GM15510 (cell line): ENCODE data around the gene GABRB3.

Experiments used
- POLR2A ChIP-seq: IDR thresholded peaks from 3 replicates; pipeline ENCODE4 v1.6.1; 2011; ENCODE audit warnings: borderline replicate concordance; ENCODE audit not compliant: insufficient read length; ENCODE audit errors: extremely low read depth

GABRB3 gene

DNA sequence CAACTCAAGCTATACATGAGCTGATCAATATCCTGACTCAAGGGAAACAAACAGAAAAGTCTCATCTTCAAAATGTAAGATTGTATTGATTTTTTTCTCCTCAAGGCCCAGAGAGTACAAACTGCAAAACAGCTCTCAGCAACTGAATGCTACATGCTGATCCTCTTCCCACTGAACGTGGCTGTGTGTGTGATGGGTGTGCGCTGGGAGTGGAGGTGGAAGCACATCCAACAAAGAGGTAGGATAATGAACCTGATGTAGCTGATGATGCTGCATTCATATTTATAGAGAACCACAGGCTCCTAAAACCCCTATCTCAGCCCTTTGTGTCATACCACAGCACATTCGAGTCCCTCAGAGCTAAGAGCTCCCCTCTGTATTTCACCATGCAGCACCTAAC lies 56.8 kb downstream of the GABRB3 start:
- TF ChIP-seq POLR2A = no peak

DNA sequence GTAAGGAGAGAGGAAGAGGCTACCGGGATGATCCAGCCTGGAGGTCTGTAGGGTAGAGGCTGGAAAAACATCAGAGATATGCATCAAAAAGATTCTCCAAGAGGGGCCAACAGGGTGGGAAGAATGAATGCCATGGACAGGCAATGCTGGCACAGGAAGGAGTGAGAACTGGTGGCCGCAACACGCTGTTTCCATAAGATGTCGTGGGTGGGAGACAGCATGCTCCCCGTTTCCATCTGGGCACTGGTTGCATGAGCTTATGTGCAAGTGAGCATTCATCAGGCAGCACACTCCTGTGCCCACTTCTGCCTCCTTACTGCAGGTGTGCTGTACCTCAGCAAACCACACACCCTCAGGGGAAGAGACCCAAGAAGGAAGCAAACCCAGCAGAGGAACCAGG lies 59.4 kb downstream of the GABRB3 start:
- no peak for TF ChIP-seq POLR2A

DNA sequence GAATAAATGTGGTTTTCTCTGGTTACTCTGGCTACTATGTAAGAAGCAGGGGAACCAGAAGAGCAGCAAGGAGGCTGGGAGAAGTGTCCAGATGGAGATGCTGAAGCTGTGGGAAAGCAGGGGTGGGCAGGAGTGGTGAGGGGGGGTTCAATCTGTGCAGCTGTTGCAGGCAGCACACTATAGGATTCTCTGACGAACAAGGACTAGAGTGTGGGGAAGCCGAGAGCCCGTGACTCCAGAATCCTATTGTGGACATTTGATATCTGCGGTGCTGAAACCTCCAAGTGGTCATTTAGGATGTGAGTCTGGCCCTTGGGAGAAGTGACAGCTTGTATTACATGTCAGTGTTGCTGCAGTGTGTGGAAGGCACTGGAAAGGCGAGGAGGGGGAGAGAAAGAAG lies 60.5 kb downstream of the GABRB3 start:
- TF ChIP-seq POLR2A = no peak

DNA sequence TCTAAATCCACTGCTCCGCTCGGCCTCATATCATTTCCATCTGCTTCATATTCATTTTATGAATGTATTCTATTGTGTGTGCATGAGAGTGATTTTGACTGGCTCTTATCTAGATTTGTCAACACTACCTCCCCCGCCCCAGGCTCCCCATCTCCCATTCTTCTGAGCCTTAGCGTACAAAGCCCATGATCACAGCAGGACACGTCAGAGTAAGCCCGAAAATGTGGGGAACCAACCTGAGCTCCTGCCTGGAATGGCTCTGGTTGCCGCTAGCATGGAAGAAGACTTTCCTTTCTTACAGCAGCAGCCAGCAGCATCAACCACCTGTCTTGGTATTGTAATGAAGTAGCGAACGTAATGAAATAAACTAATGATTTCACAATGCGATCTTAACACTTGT lies 61.4 kb downstream of the GABRB3 start:
- no peak for TF ChIP-seq POLR2A

DNA sequence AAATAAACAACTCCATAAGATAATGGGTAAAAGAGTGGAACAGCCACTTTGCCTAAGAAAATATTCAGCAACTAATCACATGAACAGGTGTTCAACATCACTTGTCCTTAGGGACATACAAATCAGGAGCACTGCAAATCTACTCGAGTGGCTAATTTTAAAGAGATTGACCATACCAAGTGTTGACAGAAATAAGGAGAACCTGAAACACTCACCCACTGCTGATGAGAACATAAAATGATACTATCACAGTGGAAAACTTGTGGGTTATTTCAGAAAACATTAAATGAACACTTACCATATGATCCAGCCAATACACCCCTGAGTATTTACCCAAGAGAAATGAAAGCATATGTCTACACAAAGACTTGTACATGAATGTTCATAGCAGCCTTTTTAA lies 70.5 kb downstream of the GABRB3 start:
- TF ChIP-seq POLR2A = no peak

DNA sequence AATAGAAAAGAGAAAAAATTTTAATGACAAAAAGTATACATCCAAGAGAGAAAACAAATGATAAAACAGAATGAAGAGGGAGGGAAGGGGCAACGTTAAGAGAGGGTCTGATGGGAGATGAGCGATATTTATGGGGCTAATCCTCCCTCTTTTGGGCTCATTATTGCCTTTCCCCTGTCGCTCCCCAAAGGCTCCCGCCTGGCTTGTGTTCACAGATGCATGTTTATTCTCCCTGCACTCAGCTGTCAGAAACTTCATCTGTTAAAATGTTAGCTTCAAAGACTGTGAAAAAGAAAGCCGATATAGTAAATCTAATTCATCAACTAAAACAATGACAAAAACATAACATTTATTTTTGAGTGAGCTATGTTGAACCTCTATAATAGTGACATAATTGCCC lies 74.3 kb downstream of the GABRB3 start:
- no peak for TF ChIP-seq POLR2A

DNA sequence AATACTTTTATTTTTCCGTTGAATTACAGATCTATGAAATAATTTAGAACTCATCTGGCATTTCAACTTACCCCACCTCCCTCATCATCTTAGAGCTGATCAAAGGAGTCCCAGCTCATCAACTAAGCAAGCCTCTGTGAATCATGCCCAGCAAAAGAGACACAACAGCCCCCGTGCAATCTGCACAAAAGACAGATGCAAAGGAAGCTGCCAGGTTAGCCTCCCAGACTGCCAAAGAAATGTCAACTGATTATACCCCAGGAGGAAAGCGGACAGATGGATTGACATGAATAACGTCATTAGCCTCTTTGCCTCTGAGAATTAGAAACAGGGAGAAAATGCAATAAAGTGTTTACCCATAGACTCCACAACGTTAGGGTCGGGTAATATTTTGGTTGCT lies 75.0 kb downstream of the GABRB3 start:
- TF ChIP-seq POLR2A = no peak

DNA sequence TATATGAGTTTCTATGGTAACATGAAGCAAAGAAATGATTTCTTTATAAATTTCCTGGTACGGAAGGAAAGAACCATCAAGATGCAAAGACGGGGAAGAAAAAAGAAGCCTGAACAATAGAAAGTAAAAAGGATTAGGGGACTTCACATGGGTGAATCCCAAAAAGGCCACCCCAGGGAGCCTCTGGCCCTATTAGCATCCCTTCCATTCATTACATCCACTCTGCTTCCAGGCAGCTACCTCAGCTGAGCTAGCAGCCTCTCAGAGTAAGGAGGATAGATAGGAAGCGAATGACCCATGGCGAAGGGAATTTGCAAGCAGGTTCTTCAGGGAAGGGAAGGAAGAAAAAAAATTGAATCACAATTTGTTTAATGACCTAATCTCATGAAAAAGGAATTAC lies 81.6 kb downstream of the GABRB3 start:
- TF ChIP-seq POLR2A = no peak

DNA sequence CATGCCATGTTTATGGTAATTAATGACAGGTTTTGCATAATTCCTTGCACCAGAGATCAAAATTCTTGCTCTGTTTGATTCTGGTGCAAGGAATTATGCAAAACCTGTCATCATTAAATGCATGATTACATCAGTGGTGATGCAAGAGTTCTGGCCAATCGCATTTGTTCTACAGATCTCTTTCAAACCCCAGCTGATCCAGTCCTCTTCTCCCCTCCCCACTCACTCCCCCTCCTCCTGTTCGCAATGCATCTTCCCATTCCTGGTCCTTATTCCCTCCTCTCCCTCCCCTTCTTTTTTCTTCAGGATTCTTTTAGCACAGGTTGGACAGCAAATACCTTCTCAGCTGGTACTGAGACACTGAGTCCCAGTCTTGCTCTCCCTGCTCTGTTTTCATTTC lies 82.1 kb downstream of the GABRB3 start:
- no peak for TF ChIP-seq POLR2A

DNA sequence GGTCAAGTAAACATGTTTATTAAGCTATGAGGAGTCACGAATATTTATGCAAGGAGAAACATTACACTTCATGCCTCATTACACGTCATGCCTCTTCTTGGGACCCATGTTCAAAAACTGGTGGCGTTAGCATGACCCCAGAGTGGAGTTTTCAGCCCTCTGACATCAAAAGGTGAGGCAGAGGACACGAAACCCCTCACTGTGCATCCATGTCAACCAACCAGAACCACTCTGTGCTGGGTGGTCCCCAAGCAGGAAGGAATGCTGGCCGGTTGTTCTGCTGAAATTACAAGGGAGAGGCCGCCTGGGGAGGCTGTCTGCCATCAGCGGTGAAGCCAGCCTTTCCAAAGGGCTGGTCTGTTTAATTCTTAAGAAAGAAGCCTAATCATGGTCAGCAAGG lies 83.4 kb downstream of the GABRB3 start:
- TF ChIP-seq POLR2A = no peak

DNA sequence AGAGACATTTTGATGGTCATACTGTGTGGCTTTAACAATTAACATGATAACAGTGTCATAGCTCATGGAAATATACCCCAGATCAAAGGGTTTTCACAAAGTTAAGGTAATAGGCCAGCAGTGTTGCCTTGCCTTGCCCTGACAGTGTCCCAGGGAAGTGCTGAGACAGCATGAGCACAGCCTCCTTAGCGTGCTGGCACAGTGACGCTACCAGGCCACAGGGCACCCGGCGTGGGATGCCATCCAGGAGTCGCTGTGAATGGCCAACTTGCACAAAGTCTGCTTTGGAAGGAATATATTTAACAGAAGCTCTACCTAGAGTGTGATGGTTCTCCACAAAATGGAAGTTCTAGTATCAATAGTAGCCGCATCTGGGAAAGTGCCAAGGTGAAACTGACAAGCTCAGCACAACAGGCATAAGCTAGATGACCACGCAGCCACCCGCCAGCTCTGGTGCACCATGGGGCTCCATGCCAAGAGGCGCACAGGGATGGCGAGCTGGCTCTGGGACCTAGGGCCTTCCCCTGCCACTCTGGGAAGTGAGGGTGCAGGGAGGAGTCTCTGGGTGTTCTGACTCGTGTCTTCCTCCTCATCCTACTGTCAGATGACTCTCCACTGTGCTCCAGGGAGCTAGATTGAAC lies 86.2 kb downstream of the GABRB3 start:
- TF ChIP-seq POLR2A = no peak

DNA sequence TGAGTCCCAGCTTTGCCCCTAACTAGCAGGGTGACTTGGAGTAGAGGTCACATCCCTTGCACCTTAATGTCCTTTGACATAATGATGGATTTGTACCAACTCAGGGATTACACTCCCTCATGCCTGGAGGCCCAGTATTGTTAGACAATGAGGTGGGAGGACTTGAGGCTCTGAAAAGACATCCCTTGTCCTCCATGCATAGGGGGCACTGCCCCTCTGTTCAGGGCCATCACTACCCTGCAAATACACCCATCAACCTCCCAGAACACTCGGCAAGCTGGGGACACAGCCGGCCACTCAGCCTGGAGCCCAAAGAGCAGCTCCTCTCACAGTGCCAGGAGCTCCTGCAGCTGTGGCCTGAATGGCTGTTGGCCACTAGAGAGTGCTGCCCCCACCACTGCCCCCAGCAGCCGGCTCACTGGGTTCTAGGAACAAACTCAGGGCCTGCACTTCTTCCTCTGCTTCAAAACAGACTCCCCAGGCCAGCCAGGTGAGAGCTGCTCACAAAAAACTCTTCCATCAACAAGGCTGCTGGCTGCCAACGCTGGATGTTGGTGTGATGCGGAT lies 90.2 kb downstream of the GABRB3 start:
- no peak for TF ChIP-seq POLR2A

DNA sequence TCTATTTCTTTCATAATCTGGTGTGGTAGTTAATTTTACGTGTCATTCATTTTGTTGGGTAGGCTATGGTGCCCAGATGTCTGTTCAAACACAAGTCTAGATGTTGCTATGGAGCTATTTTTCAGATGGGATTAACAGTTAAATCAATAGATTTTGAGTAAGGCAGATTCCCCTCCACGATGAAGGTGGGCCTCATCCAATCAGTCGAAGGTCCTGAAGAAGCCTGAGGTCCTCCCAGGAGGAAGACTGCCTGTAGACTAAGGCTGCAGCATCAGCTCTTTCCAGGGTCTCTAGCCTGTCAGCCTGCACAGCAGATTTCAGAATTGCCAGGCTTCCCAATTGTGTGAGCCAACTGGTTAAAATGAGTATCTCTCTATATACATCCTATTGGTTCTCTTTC lies 92.9 kb downstream of the GABRB3 start:
- no peak for TF ChIP-seq POLR2A

DNA sequence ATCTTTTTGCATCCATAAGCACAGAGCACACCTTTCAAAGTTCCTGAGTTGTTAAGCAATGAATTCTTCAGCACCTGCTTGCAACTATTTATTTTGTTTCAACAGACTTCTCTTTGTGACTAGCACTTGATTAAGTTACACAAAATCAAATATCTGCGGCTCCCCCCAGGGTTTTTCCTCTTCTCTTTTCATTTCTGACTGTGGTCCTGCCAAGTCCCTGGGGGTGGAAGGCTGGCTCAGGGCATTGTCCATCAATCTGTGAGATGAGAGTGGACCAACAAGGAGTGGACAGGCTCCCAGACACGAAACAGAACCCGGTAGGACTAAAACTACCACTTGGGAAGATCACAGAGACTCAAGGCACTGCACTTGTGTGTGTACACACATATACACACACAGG lies 96.8 kb downstream of the GABRB3 start:
- no peak for TF ChIP-seq POLR2A

DNA sequence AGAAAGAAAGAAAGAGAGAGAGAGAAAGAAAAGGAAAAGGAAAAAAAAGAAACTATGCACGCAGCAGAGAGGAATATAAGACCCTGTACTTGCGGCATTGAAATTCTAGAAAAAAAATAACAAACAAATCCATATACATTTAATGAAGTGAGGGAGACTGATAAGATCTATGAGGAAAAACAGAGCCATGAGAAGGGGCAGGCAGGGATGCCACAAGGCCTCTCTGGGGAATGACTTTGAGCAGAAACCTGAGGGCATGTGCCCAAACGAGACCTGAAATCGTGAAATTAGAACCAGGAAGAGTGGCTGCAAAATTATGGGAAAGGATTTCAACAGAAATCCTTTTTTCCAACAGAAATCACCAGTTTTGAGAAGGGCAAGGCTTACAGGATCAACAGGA lies 98.4 kb downstream of the GABRB3 start:
- no peak for TF ChIP-seq POLR2A

DNA sequence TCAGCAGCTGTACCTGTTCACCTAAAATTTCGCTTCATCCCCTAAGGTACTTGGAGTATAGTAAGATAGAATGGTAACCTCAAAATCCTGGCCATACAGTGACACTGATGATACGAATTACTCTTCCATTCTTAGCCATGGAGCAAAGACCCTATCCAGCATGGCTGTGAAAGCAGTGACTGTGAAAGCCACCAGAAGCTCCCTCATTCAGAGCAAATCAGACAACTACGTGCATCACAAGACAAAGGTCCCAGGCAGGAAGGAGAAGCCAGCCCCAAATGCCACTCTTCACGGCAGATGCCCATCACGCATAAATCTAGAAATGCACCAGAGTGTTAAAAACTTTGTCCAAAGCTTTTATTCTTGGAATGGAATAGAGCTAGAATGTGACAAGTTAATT lies 99.4 kb downstream of the GABRB3 start:
- no peak for TF ChIP-seq POLR2A

DNA sequence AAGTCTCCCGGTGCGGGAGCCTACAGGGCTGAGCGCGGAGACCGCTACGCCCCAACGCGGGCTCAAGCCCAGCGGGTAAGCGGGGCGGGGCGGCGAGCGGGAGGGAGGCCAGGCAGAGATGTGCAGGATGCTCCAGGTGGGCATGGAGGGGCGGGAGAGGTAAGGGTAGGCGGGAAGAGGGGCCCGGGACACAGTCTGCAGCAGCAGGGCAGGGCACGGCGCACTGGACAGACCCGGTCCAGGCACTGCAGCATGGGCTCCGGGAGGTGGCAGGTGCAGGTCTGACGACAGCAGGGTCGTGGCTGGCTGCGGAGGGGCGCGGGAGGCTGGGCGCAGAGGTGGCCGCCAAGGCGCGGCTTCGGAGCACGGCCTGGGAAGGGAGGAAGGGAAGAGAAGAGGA lies 102.8 kb downstream of the GABRB3 start:
- no peak for TF ChIP-seq POLR2A
